K562 (cell line): ENCODE data around the gene PTPRF. TPM values are rescaled to one million over a fixed set of nuclear protein-coding genes. Genes with fewer than 3 reads are reported as not detected.

Experiments used
- ATAC-seq: fragments of 200-7000 bp; cut with Tn5 transposase; 3 replicates; pipeline ENCODE4 v1.9.1; 2020; ENCODE audit warnings: moderate library complexity
- BruUV-seq: library from RNA; stranded (reverse); fragments of 400-500 nt; replicated peaks from 2 replicates; lab custom pipeline; 2021; lab: Mats Ljungman, UMichigan
- CTCF ChIA-PET: fragments of 300-600 bp; formaldehyde crosslinking; extraction: SDS; loops from one replicate; lab custom pipeline; 2021; ENCODE audit warnings: low intra/inter-chr PET ratio; lab: Yijun Ruan, JAX
- POLR2A ChIA-PET: fragments of 300-600, 350-650 bp; sonication (Branson Sonifier 250); formaldehyde crosslinking; extraction: SDS; loops from one replicate; lab custom pipeline; 2021; ENCODE audit warnings: antibody characterized with exemption, inconsistent platforms; lab: Yijun Ruan, JAX
- DNase-seq, 4 experiments: peaks; one replicate each; pipeline versions ENCODE4 v3.0.0 to v3.0.0-alpha.2; 2011 to 2018; ENCODE audit warnings: low spot score in 3 of 4, mixed read lengths in 3 of 4; ENCODE audit errors: extremely low read depth in 1 of 4
- FAIRE-seq: peaks from 2 replicates; lab custom pipeline; 2011; peaks lifted over from hg19 to GRCh38; lab: Jason Lieb, UNC
- H2AFZ ChIP-seq: 2 replicates; pipeline ENCODE4 v1.6.0; 2011; ENCODE audit warnings: low read depth, low read length, control low read depth, inconsistent platforms
- H3K27ac ChIP-seq: fragments of 200-600 bp; 3 replicates; pipeline ENCODE4 v1.8.0; 2011; ENCODE audit warnings: low read depth, mild to moderate bottlenecking, control low read depth, inconsistent platforms, low read length, moderate library complexity, mixed read lengths; ENCODE audit errors: extremely low read depth
- H3K27me3 ChIP-seq, 2 experiments: fragments of 300-600 bp in 1 of 2; 2 replicates in 1 of 2; 3 replicates in 1 of 2; pipeline versions ENCODE4 v1.6.0 to v1.8.0; 2011; ENCODE audit warnings: inconsistent platforms in 2 of 2, low read length in 2 of 2, mild to moderate bottlenecking in 1 of 2, mixed read lengths in 1 of 2, moderate library complexity in 1 of 2; ENCODE audit not compliant: control insufficient read depth in 2 of 2, insufficient read depth in 2 of 2
- H3K36me3 ChIP-seq: fragments of 300-600 bp; 3 replicates; pipeline ENCODE4 v1.8.0; 2011; ENCODE audit warnings: mild to moderate bottlenecking, low read length, inconsistent platforms; ENCODE audit not compliant: control insufficient read depth, insufficient read depth
- H3K4me1 ChIP-seq, 2 experiments: fragments of 200-600 bp in 1 of 2; replicated peaks in 1 of 2; 2 replicates in 1 of 2; 3 replicates in 1 of 2; pipeline versions ENCODE4 v1.5.1 to v1.8.0; 2011; ENCODE audit warnings: inconsistent platforms in 2 of 2, low read length in 2 of 2, mild to moderate bottlenecking in 1 of 2, mixed read lengths in 1 of 2, moderate library complexity in 1 of 2; ENCODE audit not compliant: control insufficient read depth in 2 of 2, insufficient read depth in 2 of 2
- H3K4me2 ChIP-seq: 2 replicates; pipeline ENCODE4 v1.6.1; 2011; ENCODE audit warnings: low read length, control low read depth, inconsistent platforms, mixed read lengths; ENCODE audit not compliant: insufficient read depth
- H3K4me3 ChIP-seq: fragments of 200-600 bp; sonication (generic), shearing (Covaris generic); 2 replicates; pipeline ENCODE4 v1.5.1; 2016; ENCODE audit warnings: control low read depth, inconsistent platforms
- H3K79me2 ChIP-seq: fragments of 200-600 bp; 3 replicates; pipeline ENCODE4 v1.8.0; 2011; ENCODE audit warnings: low read length, inconsistent platforms; ENCODE audit not compliant: control insufficient read depth, insufficient read depth
- H3K9ac ChIP-seq, 2 experiments: 2 replicates each; pipeline versions ENCODE4 v1.6.0 to v1.6.1; 2011; ENCODE audit warnings: low read depth in 2 of 2, low read length in 2 of 2, control low read depth in 1 of 2, inconsistent platforms in 1 of 2, mild to moderate bottlenecking in 1 of 2, mixed read lengths in 1 of 2; ENCODE audit not compliant: insufficient read depth in 1 of 2
- H3K9me1 ChIP-seq: one replicate; pipeline ENCODE4 v1.6.0; 2011; ENCODE audit warnings: inconsistent platforms, mild to moderate bottlenecking, low read length, moderate library complexity; ENCODE audit not compliant: control insufficient read depth, insufficient read depth
- H3K9me3 ChIP-seq: replicated peaks from 2 replicates; pipeline ENCODE4 v1.5.1; 2011; ENCODE audit warnings: low read depth, low read length, inconsistent platforms; ENCODE audit not compliant: control insufficient read depth, insufficient read depth
- H4K20me1 ChIP-seq: replicated peaks from 2 replicates; pipeline ENCODE4 v1.6.1; 2011; ENCODE audit warnings: low read length, inconsistent platforms, mixed read lengths; ENCODE audit not compliant: control insufficient read depth, insufficient read depth
- CCAR2 ChIP-seq: fragments of 200-400 bp; formaldehyde crosslinking; IDR thresholded peaks from 2 replicates; pipeline ENCODE4 v1.6.1; 2017; ENCODE audit warnings: mild to moderate bottlenecking, low read depth, low read length
- KAT2B ChIP-seq: IDR thresholded peaks from one replicate; pipeline ENCODE4 v1.6.1; 2012; ENCODE audit warnings: low read depth, mild to moderate bottlenecking, control low read depth, inconsistent platforms, low read length, moderate library complexity
- PHB2 ChIP-seq: fragments of 450-650 bp; IDR thresholded peaks from 2 replicates; pipeline ENCODE4 v1.6.1; 2017; ENCODE audit warnings: low read depth
- ZBTB33 ChIP-seq: sonication (generic); formaldehyde crosslinking; IDR thresholded peaks from 2 replicates; pipeline ENCODE4 v1.8.1; 2023; ENCODE audit warnings: mild to moderate bottlenecking, missing genetic modification reagents
- WGBS: fragments of 100-300 bp; shearing (Covaris generic); methylation state at CpG from one replicate; pipeline ENCODE4 v1.1.6; 2016; ENCODE audit warnings: low coverage, mixed read lengths; ENCODE audit not compliant: insufficient coverage; ENCODE audit errors: missing lambda C conversion rate; 5-methylcytosine and 5-hydroxymethylcytosine counted together
- in situ Hi-C: fragments of 300-500 bp; cut with MboI; formaldehyde crosslinking; loops from 4 replicates; pipeline ENCODE4 v1.15.0; 2018; ENCODE audit warnings: inconsistent platforms, mixed read lengths
- intact Hi-C: fragments of 100-400 bp; cut with micrococcal nuclease; formaldehyde crosslinking; loops from 2 replicates; pipeline ENCODE4 v1.14.2; 2022
- polyA plus RNA-seq, 8 experiments: library from polyadenylated mRNA; depleted of rRNA in 4 of 8; stranded (reverse) in 5 of 8; unstranded in 3 of 8; fragments of >200 nt; fragmentation: Nextera tagmentation in 2 of 8; fragmentation: Illumina TruSeq in 1 of 8; extraction: Ambion mirVana in 2 of 8; extraction: Trizol in 1 of 8; gene quantifications; 2 replicates each; pipeline versions ENCODE4 v1.2.1 to v1.2.3, GENCODE V29; 2011 to 2014; ENCODE audit warnings: inconsistent platforms in 1 of 8, missing spikeins in 1 of 8
- total RNA-seq, 7 experiments: library from RNA; depleted of rRNA in 6 of 7; stranded (reverse); fragments of >200 nt in 6 of 7; fragmentation: Illumina TruSeq in 2 of 7; extraction: Trizol in 2 of 7; gene quantifications; 2 replicates each; pipeline versions ENCODE4 v1.2.1 to v1.2.3, GENCODE V29; 2011 to 2021; ENCODE audit warnings: low replicate concordance in 1 of 7

Gene PTPRF
- total and polyA plus RNA-seq, 9 of the 15 experiments (the other 6 are each of a cell fraction or from before 2014, with no cell fraction given), result 0.13 to 4.3 (median 1.1) TPM

- Histone ChIP-seq H3K9ac (no peak overlapping the region), H3K4me3 (no peak overlapping the region), H2AFZ (no peak overlapping the region), H3K9me1 (peaks cover 8% of the 10 kb centered on the region), H3K4me2 (no peak overlapping the region), H3K4me1 (peaks cover 0 to 10% of the 10 kb centered on the region in 2 experiments; a peak in 1 of 5 replicates), H3K9me3 (no peaks in the 10 kb centered on the region), H3K27ac (no peak overlapping the region), H4K20me1 (peaks cover 28% of the 10 kb centered on the region), H3K36me3 (no peaks in the 10 kb centered on the region), H3K79me2 (no peaks in the 10 kb centered on the region), H3K27me3 (peaks cover 9 to 60% of the 10 kb centered on the region in 2 experiments; a peak in 4 of 5 replicates)
- ATAC-seq, result no peak
- BruUV-seq, result no TSS peak
- TF ChIP-seq KAT2B, result no peak
- no peak for TF ChIP-seq PHB2
- TF ChIP-seq CCAR2, result no peak
- 0 out of 2 replicates have a peak, but pooled peaks have one; percentile 27 for TF ChIP-seq ZBTB33 (CRISPR knock-in tag)
- intact Hi-C loops, result no loop called here
- DNase-seq, result no peak
- WGBS, result 30% methylated on average over 21 of the region's 21 CpGs
- FAIRE-seq, result no peak
- POLR2A ChIA-PET, result interaction anchor here (0.6 to 0.7 kb wide), 3 partner anchors 10 to 420 kb away, joined by 3 to 5 read pairs (median 3); no protein-coding TSS in a partner anchor
- in situ Hi-C loops, result no loop called here
- CTCF ChIA-PET, result no interaction called here
These were observed 27.7 kb downstream of the PTPRF start for GRCh38 chr1:43558346-43558841.
